Stimulated activated CD8-positive, alpha-beta memory T cell treated with anti-CD3 and anti-CD28 coated beads, Interleukin-12 subunit alpha, Interleukin-12 subunit beta, amount 100 ng/mL, for 4 hours (primary cell): ENCODE data around the gene CCDC88C.
A peak's percentile ranks its signal among the peaks of the same experiment; 100 is the strongest.

Source experiments
- DNase-seq: peaks from one replicate; pipeline ENCODE4 v3.0.0-alpha.2; 2020; ENCODE audit warnings: low read depth

Gene CCDC88C

DNA sequence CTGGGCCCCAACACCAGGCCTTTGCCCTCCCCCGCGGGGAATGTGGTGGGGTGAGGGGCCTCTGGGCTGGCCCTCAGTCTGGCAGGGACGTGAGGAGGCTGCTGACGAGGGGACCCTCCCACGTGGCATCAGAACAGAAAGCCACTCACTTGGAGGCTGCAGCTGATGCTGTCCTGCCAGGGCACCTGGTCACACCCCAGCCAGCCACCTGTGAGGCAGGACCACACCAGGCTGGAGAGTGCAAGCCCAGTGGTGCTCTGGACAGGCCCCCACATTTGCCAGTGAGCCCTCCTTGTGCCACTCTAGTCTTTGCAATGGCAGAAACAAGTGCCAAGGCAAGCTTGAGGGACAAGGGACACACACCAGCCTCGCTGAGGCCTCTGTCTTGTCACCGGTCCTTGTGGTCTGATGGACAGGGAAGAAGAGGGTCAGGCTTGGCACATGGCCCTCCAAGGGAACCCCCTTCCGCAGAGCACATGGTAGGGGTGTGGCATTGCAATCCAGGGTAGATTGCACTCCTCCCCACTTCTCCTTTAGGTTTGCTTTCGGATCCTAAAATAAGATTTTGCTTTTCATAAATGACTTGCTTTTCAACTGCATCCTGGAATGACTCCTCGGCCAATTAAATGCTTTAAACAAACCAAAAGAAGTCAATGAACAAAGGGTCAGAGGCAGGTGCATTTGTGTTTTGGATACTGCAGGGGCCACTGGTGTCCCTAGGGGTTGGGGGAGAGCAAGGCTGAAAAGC is 53.7 kb downstream of the CCDC88C start:
- no peak for DNase-seq

DNA sequence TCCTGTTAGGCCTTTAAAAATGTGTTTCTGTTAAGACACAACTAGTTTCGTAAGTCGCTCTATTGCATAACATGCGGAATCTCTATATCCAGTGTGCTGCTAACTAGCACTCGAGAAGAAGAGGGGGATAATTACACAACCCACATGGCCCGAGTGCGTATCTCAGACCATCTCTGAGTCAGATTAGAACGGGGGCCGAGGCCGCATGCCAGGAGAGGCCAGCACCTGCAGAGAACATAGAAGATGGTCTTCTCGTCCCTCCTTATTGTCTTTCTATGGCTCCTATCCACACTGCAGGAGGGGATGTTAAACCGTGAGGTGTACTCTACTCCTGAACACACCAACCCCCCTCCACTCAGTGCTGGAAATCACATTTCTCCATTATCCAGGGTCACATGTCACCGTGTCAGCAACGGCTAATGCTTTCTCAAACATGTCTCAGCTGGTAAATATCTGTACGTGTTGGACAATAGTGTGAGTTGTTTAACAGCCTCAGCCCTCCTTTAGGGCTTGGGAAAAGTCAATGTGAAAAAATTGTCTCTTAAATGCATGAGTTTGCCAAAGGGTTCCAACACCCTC is 56.3 kb downstream of the CCDC88C start:
- no peak for DNase-seq

DNA sequence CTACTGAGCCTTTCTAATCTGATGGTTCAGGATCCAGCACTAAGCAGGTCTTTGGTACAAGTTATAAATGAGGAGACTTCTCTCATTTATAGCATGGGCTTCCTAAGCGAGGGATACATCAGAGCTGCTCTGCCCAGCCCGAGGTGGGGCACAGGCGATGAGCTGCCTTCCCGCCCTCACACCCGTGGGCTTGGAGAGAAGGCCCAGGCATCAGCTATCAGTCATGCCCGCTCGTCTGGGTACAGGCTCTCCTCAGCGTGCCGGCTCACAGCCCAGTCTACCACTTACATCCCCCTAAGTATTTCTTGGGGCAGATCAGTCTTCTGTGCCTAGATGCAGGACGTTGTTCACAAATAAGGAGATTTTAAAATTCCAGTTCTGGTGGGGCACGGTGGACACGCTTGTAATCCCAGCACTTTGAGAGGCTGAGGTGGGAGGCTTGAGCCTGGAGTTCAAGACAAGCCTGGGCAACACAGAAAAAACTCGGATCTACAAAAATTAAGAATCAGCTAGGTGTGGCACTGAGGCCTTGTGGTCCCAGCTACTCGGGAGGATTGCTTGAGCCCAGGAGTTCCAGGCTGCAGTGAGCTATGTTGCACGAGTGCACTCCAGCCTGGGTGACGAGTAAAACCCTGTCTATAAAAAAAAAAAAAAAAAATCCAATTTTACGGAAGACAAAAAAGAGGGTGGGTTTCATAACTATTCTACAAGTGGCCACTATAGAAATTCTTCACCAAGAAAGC is 57.0 kb downstream of the CCDC88C start:
- DNase-seq, result no peak

DNA sequence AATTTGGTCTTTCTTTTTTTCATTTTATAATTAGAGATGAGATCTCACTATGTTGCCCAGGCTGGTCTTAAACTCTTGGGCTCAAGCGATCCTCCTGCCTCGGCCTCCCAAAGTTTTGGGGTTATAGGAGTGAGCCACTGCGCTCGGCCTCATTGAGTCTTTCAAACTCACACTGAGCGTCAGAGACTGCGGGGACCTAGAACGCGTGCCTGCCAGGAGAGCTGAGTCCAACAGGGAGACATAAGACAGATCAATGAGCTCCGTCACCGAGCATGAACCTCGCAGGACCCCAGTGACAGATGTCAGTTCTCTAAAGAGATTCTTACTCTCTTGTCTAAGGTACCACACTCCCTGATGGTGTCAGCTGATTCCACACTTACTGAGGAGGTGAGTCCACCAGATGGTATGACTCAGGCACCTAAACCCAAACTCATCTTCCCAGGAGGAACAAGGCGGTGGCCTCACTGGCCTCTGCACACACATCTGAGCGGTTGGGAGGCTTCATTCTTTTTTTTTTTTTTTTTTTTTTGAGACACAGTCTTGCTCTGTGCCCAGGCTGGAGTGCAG is 58.9 kb downstream of the CCDC88C start:
- no peak for DNase-seq

DNA sequence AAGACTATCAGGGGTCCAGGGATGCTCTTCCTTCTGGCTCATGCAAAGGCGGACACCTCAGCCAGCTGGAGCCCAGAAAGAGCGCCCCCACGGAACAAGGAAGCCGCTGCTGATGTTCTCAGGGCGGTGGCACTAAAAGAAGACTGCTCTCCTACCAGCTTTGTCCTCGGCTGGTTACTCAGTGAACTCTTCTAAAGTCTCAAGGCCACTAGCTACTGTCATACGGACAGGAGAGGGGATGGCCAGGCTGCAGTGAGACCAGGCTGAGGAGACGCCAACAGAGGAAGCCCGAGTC is 59.6 kb downstream of the CCDC88C start:
- no peak for DNase-seq

DNA sequence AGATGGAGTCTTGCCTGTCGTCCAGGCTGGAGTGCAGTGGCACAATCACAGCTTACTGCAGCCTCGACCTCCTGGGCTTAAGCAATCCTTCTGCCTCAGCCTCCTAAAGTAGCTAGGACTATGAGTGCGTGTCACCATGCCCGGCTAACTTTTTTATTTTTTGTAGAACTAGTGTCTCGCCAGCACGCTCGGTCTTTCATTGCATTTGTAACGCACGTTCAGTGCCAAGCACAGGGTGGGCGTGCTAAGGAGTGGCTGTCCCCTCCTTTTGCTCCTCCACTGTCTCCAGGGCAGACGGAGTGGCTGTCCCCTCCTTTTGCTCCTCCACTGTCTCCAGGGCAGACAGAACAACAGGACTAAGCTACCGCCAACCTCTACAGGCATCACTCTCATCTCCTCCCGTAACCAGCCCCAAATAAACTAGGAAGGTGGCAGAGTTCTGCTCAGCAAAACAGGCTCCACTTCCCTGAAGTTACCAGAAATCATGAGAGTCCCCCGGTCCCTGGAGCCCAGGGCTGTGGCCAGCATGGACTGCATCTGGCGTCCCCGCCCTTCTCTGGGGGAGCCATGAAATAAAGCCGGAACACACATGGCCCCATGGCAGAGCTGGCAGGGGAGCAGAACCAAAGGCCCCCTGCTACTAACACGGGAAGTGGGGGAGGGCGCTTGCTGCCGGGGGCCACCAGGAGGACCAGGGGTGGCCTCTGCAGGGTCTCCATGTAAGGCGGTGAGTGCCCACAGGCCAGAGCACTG is 60.2 kb downstream of the CCDC88C start:
- DNase-seq, result no peak

DNA sequence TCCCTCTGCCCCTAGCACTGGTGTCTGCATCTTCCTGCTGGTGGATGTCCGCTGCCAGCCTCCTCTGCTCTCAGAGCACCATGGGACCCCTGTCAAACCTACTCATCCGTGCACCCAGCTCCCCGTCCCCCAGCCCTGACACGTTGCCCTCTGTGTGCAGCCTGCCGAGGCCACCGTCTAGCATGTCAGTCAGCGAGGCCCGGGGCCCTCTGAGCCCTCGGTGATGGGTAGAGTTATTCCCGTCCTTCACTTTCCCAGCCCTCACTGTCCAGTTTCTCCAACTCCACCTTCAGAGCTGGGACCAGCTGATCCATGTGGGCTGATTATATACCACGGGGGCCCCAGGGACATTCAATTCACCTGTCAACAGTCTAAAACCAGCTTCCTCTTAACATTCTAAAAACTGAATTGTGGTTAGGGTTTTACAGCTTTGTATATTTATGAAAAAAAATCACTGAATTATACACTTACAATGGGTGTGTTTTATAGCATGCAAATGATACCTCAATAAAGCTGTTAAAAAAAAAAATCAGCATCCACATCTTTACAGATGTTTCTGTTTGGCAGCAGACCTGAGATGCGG is 61.3 kb downstream of the CCDC88C start:
- DNase-seq, result no peak

DNA sequence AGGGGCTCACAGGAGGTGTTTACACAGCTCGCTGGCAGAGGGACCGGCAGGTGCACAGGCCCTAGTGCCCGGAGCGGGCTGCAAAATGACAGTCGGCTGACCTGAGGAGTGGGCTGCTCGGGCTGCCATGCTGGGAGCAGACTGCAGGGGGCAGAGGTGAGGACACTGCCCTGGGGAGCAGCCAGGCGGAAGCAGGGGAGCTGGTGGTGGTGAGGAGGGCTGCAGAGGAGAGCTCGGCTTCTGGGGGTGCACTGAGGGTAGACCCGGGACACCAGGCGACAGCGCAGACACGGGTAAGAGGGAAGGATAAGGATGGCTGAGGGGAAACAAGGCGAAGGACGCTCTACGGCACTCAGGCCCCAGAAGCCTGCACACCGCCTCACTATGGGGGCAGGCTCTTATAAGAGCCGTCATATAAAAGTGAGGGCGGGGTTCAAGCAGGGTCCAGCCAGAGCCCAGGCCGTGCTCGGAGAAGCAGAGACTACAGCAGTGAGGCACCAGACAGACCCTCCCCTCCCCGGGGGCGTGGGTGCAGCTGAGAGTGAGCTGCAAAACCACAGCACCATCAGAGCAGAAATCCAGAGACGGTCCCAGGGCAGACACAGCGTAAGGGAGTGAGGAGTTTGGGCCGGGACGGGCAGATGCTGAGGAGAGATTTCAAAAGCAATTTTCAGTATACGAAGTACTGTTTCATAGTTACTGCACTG is 62.5 kb downstream of the CCDC88C start:
- peak; percentile 47 for DNase-seq

DNA sequence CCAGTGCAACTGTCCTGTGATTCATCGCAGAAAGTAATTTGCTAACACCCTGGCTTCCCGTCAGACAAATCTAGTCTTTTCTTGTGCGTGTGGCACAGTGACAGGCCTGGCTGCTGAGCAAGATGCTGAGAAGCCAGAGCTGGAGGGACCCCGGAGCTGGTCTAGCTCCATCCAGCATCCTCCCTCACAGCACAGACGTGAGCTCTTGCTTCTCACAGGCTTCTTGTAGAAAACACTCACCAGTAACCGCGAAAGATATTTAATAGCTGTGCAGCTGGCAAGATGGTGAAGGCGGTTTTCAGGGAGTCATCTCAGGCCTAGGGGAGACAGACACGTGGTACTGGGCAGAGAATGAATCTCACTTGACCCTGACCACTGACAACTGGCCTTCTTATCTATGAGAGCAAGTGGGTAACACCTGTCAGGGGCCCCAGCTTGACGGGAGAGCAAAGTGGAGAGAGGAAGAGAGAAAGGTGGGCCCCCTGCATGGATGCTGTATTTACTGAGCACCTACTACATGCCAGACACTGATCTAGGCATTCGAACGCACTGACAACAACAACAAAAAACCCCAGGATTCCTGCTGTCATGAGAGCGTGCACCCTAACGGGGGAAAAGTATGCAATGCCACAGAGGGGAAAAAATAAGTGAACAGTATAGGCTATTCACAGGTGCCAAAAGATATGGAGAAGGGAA is 63.3 kb downstream of the CCDC88C start:
- DNase-seq, result no peak

DNA sequence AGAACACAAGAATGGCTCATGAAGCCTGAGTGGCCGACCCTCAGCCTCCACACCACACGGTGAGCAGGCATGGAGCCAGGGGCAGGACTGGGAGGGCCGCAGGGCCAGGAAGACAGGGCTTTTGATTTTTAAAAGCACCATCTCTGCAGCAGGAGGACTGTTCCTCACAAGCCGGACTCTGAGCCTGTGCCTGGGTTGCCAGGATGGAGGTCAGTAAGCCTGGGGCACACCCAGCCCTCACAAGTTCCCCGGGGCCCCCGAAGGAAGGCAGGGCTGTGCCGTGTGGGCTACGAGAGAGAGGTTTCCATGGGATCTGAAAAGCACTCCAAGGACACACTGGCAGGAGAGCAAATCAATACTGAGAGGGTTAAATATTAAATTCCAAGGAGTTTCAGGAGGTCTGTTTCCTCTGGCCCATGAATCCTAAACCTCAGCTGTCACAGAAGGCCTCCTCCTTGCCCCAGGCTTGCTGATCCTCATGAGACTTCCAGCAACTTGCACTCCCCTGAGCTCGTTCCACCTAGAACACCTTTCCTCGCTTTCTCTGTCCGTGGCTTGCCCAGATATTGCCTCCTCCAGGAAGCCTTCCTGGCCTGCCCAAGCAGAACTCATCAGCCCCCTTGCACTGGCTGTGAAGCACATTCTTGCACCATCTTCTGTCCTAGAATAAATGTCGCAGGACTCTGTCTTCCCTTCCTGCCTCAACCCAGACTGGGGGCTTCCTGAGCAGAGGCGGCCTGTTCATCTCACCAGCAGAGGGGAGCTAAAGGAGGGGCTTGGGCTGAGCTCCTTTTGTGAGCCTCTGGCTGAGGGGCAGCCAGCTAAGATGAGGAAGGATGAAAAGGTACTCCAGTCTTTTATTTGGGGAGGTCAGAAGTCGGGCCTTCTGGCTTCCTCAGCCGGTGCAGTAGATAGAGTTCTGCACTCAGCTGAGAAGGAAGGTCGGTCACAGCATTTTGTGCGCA is 64.6 kb downstream of the CCDC88C start:
- no peak for DNase-seq

DNA sequence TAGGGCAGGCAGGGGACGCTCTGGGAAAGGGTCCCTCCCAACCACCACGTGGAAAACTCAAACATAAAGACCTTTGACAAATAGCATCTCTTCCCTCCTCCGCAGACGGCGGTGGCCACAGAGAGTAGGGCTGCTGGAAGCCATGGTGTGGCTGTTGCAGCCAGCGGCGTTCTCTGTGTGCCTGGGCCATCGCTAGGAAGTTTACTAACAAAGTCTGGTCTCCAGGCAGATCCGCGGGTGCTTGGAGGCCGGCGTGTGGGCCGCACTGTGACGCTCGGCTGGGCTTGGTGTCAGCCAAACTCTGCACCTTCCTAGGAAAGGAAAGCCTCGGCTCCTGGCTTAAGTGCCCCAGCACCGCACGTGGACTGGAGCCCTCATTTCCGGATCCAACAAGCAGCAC is 65.6 kb downstream of the CCDC88C start:
- no peak for DNase-seq

DNA sequence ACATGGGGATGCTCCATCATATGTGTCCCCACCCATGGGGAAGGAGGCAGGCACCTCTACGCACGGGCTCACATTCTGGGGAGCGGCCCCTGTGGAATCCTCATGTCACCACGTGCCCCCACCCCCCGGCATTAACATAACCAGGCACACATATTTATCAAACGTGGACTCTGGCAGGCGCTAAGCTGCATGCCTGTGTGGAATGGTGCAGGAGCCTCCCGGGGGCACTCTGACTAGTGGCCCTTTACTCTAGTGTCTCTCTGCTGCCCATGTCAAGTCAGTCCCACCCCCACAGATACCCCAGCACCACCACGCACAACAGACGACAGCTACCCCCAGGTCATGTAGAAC is 66.1 kb downstream of the CCDC88C start:
- DNase-seq, result no peak

DNA sequence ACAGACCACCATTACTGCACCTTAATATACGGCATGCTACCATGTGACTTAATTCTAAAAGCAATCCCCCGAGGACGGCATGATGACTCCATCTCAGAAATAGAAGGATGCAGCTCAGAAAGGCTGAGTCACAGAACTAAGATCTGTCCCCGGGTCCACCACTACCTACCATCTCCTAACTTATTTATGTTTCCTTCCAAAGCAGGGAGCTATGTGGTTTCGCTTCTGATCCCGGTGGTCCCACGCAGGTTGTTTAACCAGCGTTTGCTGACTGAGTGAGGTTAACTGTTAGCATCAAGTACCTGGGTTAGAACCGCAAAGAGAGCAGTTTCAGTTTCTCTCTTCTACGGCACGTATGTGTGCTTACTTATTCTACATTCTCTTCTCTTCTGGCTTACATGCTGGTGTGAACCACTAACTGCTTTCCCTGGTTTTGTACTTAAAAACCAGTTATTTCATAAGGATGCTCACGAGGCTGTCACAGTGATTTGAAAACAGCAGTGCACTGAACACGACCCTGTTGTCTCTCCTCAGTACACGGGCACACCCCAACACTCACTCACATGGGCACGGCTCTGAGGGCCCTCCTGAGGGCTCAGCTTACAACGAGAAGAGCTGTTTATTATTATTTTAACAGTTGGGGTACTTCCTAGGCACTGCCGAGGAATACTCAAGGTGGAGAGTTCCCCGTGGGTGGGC is 66.7 kb downstream of the CCDC88C start:
- no peak for DNase-seq

DNA sequence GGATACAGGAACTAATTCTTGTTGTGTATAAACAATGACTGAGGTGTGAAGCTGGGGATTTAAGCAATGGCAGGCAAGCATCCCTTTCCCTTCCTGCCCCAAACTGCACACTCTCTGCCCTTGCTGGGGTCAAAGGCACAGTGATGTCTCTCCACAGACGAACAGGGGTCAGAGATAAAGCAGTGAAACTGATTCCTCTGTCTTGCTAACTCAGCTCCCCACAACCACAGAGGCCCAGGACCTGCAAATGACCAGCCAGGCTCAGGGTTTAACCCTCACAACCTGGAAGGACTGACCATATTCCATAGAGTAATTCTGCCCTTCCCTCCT is 67.2 kb downstream of the CCDC88C start:
- DNase-seq, result no peak

DNA sequence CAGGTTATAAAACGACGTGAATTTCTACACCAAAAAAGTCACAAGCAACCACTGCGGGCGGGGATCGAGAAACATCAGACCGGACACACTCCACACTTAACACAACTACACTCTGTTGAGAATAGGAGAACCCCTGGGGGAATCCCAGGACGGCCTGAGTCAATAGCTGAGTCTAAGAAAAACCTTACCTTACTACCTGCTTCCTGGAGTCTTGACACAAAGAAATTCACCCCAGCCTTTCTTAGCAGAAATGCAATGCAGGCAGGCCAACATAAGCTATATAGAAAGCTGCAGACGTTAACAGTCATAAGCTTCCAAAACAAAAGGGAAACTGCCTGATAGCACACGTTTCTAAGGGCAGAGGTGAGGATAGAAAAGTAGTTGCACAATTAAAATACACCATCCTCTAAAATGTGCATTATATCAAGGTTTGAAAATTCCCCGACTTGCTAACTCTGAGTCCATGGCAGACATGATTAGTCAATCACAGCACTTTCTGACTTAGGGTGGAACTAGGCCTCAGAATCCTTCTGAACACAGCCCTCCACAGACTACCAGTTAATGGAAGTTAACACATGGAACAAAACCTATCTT is 68.0 kb downstream of the CCDC88C start:
- DNase-seq, result peak; percentile 42

DNA sequence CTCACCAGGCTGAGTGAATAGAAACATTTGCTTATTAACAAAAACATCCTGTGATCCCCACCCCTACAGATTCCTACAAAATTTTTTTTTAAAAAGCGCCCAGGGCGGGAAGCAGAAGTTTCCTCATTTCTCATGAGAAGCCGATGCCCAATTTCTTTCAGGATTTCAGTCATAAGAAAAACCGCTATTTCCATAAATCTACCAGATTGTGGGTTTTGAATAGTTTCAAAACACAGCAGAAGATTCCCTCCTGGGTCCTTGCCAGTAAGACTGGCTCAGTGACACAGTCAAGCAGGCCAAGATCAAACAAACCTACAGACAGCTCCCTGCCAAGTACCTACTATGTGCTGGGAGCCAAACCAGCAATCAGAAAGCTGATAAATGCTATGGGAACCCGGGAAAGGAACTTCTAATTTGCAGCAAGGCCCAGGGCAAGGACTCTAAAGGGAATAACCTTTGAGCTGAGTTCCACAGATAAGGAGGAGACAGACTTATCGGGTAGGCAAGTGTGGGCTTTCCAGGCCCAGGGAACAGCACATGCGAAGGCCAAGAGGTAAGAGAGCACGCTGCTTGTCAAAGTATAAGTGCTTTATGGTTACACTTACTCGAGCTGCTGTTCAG is 68.7 kb downstream of the CCDC88C start:
- no peak for DNase-seq

DNA sequence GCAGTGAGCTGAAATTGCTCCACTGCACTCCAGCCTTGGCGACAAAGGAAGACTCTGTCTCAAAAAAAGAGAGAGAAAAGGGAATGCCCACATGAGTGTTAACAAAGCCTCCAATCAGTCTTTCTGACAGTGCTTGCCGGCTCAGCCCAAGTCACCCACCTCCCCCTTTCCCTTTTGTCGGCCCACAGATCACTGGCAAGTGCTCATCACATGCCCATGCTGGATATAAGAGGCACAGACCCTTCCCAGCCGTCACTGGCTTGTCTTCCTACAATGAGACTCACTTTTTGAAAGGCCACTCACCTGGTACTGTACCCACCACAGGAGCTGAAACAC is 70.8 kb downstream of the CCDC88C start:
- DNase-seq, result no peak

DNA sequence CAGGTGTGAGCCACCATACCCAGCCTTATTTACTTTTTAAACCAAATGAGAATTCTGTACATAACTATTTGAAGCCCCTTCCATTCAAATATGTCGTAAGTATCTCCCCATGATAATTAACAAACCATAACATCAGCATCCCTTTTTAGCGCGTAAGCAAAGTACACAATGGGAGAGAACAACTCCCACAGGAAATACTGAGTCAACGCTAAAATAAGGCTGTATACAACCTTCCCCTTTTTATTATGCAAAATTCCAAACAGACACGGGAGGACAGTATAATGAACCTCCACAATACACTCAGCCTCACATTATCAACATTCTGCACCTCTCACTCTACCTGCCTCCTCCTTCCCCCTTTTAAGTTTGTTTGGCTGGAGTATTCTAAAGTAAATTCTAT is 73.5 kb downstream of the CCDC88C start:
- no peak for DNase-seq

DNA sequence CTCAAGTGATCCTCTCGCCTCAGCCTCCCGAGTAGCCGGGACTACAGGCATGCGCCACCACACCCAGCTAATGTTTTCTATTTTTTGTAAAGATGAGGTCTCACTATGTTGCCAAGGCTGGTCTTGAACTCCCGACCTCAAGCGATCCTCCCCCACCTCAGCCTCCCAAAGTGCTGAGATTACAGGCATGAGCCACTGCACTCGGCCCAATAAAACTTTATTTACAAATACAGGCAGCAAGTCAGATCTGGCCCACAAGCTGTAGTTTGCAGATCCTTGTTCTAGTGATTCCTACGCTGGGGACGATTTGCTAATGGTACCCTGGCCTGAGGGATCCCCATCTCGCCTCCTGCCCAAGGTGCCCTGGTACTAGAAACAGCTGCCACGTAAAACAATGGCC is 74.6 kb downstream of the CCDC88C start:
- DNase-seq, result no peak
